ENCODE measurements around the gene SCPEP1.

The SCPEP1 gene

DNA sequence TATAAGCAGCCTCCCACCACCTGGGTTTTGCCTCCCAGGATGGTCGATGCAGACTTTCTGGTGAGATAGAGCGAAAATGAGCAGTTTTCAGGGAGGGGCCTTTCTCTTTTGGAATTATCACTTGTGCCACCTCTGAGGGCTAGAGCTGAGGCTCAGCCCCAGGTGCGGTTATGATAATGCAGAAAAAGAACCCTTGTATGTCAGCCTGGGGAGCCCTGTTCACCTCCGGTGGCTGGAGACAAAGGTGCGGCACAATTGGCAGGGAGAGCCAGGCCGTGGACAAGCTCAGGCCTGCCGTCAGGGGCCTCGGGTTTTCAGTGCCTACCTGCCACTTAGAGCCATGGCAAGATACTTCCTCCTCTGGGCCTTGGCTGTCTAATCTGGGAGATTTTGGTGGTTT is 4.4 kb downstream of the SCPEP1 start:
- Histone ChIP-seq H3K36me3 (ENCODE audit: low read depth) (peaks cover 12% of the 10 kb centered on the region; the same call in 1 of the 2 replicates), H3K27ac (ENCODE audit: poor library complexity, severe bottlenecking) (peak overlapping the region; percentile 27), H3K4me1 (ENCODE audit: insufficient read depth, poor library complexity, severe bottlenecking) (peaks cover 27% of the 10 kb centered on the region), H3K27me3 (ENCODE audit: insufficient read depth, poor library complexity, severe bottlenecking) (no peaks in the 10 kb centered on the region), H3K4me3 (ENCODE audit: severe bottlenecking) (no peak overlapping the region), H3K9me3 (ENCODE audit: severe bottlenecking) (no peaks in the 10 kb centered on the region)
- ATAC-seq (ENCODE audit: low read depth) = peak; percentile 82
- no peak for TF ChIP-seq CTCF (IDR thresholded peaks at IDR 0.05; ENCODE audit: poor library complexity, severe bottlenecking)
- DNase-seq (ENCODE audit: low spot score) = no peak

GRCh38 chr17:56983366-56983765 is 5.4 kb downstream of the SCPEP1 start:
- H3K27ac ChIP-seq (ENCODE audit: poor library complexity, severe bottlenecking) = no peak overlapping the region
- no peaks in the 10 kb centered on the region for H3K27me3 ChIP-seq (ENCODE audit: insufficient read depth, poor library complexity, severe bottlenecking)
- H3K4me1 ChIP-seq (ENCODE audit: insufficient read depth, poor library complexity, severe bottlenecking) = peaks cover 27% of the 10 kb centered on the region
- peaks cover 16% of the 10 kb centered on the region for H3K36me3 ChIP-seq (ENCODE audit: low read depth)
- H3K4me3 ChIP-seq (ENCODE audit: severe bottlenecking) = no peak overlapping the region
- no peak for TF ChIP-seq CTCF (IDR thresholded peaks at IDR 0.05; ENCODE audit: poor library complexity, severe bottlenecking)
- H3K9me3 ChIP-seq (ENCODE audit: severe bottlenecking) = no peaks in the 10 kb centered on the region
- DNase-seq (ENCODE audit: low spot score) = no peak
- no peak for ATAC-seq (ENCODE audit: low read depth)

GRCh38 chr17:56985371-56986162 is 7.6 kb downstream of the SCPEP1 start:
- TF ChIP-seq CTCF (IDR thresholded peaks at IDR 0.05; ENCODE audit: poor library complexity, severe bottlenecking) = no peak
- DNase-seq (ENCODE audit: low spot score) (no peak), ATAC-seq (ENCODE audit: low read depth) (no peak)
- peaks cover 13% of the 10 kb centered on the region for H3K4me1 ChIP-seq (ENCODE audit: insufficient read depth, poor library complexity, severe bottlenecking)
- no peaks in the 10 kb centered on the region for H3K9me3 ChIP-seq (ENCODE audit: severe bottlenecking)
- H3K27ac ChIP-seq (ENCODE audit: poor library complexity, severe bottlenecking) = no peak overlapping the region
- H3K36me3 ChIP-seq (ENCODE audit: low read depth) = peaks cover 24% of the 10 kb centered on the region
- H3K27me3 ChIP-seq (ENCODE audit: insufficient read depth, poor library complexity, severe bottlenecking) = no peaks in the 10 kb centered on the region
- H3K4me3 ChIP-seq (ENCODE audit: severe bottlenecking) = no peak overlapping the region

DNA sequence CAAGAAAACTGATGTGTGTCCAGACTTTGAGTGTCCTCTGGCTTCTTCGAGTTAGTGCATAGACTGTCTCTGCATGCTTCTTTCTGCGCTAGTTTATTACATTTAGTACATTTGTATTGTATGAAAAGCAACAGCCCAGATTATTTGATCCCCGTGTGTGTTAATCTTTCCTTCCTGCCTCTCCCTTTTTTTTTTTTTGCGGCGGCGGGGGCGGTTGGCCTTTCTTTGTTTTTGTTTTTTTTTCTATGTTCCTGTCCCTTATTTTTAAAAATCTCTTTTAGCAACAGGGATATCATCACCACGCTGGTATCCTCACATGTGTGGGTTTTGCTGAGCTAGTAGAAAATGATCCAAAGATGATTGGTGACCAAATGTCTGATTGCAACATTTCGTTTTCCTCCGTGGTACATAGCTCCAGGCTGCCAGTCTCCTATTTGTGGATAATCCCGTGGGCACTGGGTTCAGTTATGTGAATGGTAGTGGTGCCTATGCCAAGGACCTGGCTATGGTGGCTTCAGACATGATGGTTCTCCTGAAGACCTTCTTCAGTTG is 9.4 kb downstream of the SCPEP1 start:
- H3K36me3 ChIP-seq (ENCODE audit: low read depth) = peaks cover 19% of the 10 kb centered on the region

More for the DNA sequence above, 9.4 kb downstream of the SCPEP1 start:
- no peak for TF ChIP-seq CTCF (IDR thresholded peaks at IDR 0.05; ENCODE audit: poor library complexity, severe bottlenecking)
- Histone ChIP-seq H3K27me3 (ENCODE audit: insufficient read depth, poor library complexity, severe bottlenecking) (no peaks in the 10 kb centered on the region), H3K27ac (ENCODE audit: poor library complexity, severe bottlenecking) (no peak overlapping the region), H3K4me1 (ENCODE audit: insufficient read depth, poor library complexity, severe bottlenecking) (peaks cover 6% of the 10 kb centered on the region), H3K9me3 (ENCODE audit: severe bottlenecking) (no peaks in the 10 kb centered on the region), H3K4me3 (ENCODE audit: severe bottlenecking) (no peak overlapping the region)
- ATAC-seq (ENCODE audit: low read depth) (no peak), DNase-seq (ENCODE audit: low spot score) (no peak)
